Heart left ventricle (tissue), 16 donors: ENCODE measurements around the gene CFAP46. TPM values are rescaled to one million over a fixed set of nuclear protein-coding genes. Genes with fewer than 3 reads are reported as not detected.
"Not testable (repeated sequence)": the region's sequence is repeated elsewhere in the genome, so short reads cannot be mapped to it uniquely, and the experiment has no call there.

Experiments used
- ATAC-seq, 4 donors: fragments of 200-7000 bp; cut with Tn5 transposase; one replicate each; pipeline ENCODE4 v1.9.1; 2020 to 2022; ENCODE audit warnings: moderate library complexity in 4 of 4, mild to moderate bottlenecking in 3 of 4, moderate number of reproducible peaks in 1 of 4
- DNase-seq, 5 donors: peaks; one replicate each; pipeline ENCODE4 v3.0.0-alpha.2; 2020
- H3K27ac ChIP-seq, 12 donors: fragments of 200-600 bp; sonication (generic) in 4 of 12; one replicate each; pipeline versions ENCODE4 v1.5.0 to v1.8.0; 2016 to 2022; ENCODE audit warnings: mild to moderate bottlenecking in 2 of 12
- H3K27me3 ChIP-seq, 9 donors: fragments of 200-600 bp; sonication (generic) in 2 of 9; one replicate each; pipeline versions ENCODE4 v1.5.1 to v1.8.0; 2016 to 2022; ENCODE audit warnings: mild to moderate bottlenecking in 3 of 9
- H3K36me3 ChIP-seq, 9 donors: fragments of 200-600 bp; sonication (generic) in 2 of 9; one replicate each; pipeline versions ENCODE4 v1.5.0 to v1.8.0; 2018 to 2022; ENCODE audit warnings: mild to moderate bottlenecking in 2 of 9
- H3K4me1 ChIP-seq, 12 donors: fragments of 200-600 bp; sonication (generic) in 4 of 12; one replicate each; pipeline versions ENCODE4 v1.5.0 to v1.8.0; 2016 to 2022; ENCODE audit warnings: mild to moderate bottlenecking in 3 of 12
- H3K4me3 ChIP-seq, 12 donors: fragments of 200-600 bp; sonication (generic) in 4 of 12; one replicate each; pipeline versions ENCODE4 v1.5.0 to v1.8.0; 2017 to 2022; ENCODE audit warnings: mild to moderate bottlenecking in 9 of 12, moderate library complexity in 4 of 12
- H3K9me3 ChIP-seq, 12 donors: fragments of 200-600 bp; sonication (generic) in 4 of 12; one replicate each; pipeline versions ENCODE4 v1.5.0 to v1.8.0; 2016 to 2022; ENCODE audit warnings: mild to moderate bottlenecking in 1 of 12
- POLR2A ChIP-seq, 2 donors: fragments of 450-650 bp; IDR thresholded peaks; one replicate each; pipeline ENCODE4 v1.6.1; 2017; ENCODE audit warnings: antibody characterized with exemption in 2 of 2, mild to moderate bottlenecking in 2 of 2, moderate library complexity in 2 of 2
- WGBS, 4 donors: extraction: QIAGEN DNeasy Blood & Tissue Kit in 2 of 4; methylation state at CpG; one replicate each; pipeline versions ENCODE4 v1.1.5 to v1.1.7; 2013 to 2018; 5-methylcytosine and 5-hydroxymethylcytosine counted together
- intact Hi-C, 10 donors: fragments of 100-400 bp; cut with DNase I; formaldehyde crosslinking; loops; one replicate each; pipeline versions ENCODE4 v1.11.1 to v1.14.2; 2022
- polyA plus RNA-seq, 2 donors: library from polyadenylated mRNA; stranded (reverse); fragments of 200-250 nt; gene quantifications; one replicate each; pipeline ENCODE4 v1.2.3, GENCODE V29; 2013
- total RNA-seq, 9 donors: library from RNA; depleted of rRNA in 2 of 9; stranded (reverse); fragments of >200 nt in 2 of 9; fragmentation: NEBNext Ultra II Directional in 3 of 9; extraction: Animal tissue kit (Norgen Biotek cat#: 25700) in 3 of 9; gene quantifications; one replicate each; pipeline versions ENCODE4 v1.1.0 to v1.2.4, GENCODE V29; 2016 to 2023
- TF ChIP-seq, protein P1 (sequence below), 12 donors: fragments of 200-600 bp; sonication (generic) in 4 of 12; IDR thresholded peaks; one replicate each; pipeline versions ENCODE4 v1.5.0 to v1.8.0; 2018 to 2022; ENCODE audit warnings: antibody characterized with exemption in 12 of 12, mild to moderate bottlenecking in 5 of 12
- donor health status: ischemic (EF 13 %, LVEDD 7.1; RV severe dilation, severe dysfunction).
- donor health status: healthy with polysubstance abuse.
- donor health status: DM: no; HTN: yes; CAD: no.
- donor health status: DM: no; HTN: no; CAD: no.
- donor health status: ischemic (EF 25% LVEDD 6.9; RV normal size, moderate dysfunction).
- donor health status: ischemic (EF 25% LVEDD 5.7; RV mildly dilated, moderate dysfunction).
- donor health status: healthy.
- donor health status: DM: yes; HTN: yes; CAD: no.
- donor health status: ischemic (EF 35%, LVEDD 5.7; RV mildly dilated, moderate dysfunction).
- donor health status: nonischemic (EF 11% LVEDD 7.7; RV severe dilation, severe dysfunction).
- donor health status: DM: yes; HTN: yes; CAD: no.
- donor health status: PGD.
- donor health status: ischemic (EF 29% LVEDD 5.4; RV normal size, mild dysfunction).
- donor health status: nonischemic (EF 23%, LVEDD 6.1; RV moderate dilation, normal function).

The CFAP46 gene
- total and polyA plus RNA-seq, 11 donors, result 0.61 to 1.8 (median 0.95) TPM

DNA sequence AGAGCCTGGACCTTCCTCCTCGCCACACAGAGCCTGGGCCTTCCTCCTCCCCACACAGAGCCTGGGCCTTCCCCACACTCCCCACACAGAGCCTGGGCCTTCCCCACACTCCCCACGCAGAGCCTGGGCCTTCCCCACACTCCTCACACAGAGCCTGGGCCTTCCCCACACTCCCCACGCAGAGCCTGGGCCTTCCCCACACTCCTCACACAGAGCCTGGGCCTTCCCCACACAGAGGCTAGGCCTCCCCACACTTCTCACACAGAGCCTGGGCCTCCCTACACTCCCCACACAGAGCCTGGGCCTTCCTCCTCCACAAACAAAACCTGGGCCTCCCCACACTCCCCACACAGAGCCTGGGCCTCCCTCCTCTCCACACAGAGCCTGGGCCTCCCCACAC lies 11.7 kb downstream of the CFAP46 start:
- H3K4me3 ChIP-seq, H3K27me3 ChIP-seq, H3K4me1 ChIP-seq, DNase-seq, H3K27ac ChIP-seq, H3K36me3 ChIP-seq, ATAC-seq, intact Hi-C loops, H3K9me3 ChIP-seq: not testable (repeated sequence)
- 41 to 72% (median 71%) methylated on average over 1 to 2 of the region's 3 CpGs for WGBS, 4 donors

DNA sequence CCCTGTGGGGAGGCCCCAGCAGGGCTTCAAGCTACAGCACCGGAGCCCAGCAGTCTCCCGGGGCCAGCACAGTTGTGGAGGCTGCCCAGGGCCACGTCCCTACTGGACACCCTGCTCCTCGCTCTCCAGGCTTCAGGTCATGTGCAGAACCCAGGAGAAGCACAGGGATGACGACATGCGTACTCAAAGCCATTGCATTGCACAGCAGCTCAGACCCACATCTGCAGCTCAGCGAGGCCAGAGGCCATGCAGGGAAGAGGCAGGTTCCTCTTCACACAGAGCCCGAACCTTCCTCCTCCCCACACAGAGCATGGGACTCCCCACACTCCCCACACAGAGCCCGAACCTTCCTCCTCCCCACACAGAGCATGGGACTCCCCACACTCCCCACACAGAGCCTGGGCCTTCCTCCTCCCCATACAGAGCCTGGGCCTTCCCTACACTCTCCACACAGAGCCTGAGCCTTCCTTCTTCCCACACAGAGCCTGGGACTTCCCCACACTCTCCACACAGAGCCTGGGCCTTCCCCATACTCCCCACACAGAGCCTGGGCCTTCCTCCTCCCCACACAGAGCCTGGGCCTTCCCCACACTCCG lies 12.3 kb downstream of the CFAP46 start:
- ATAC-seq, result no peak
- Histone ChIP-seq H3K4me3 (no peak overlapping the region), H3K4me1 (no peaks in the 10 kb centered on the region), H3K9me3 (no peaks in the 10 kb centered on the region), H3K27me3 (no peaks in the 10 kb centered on the region), H3K27ac (no peak overlapping the region), H3K36me3 (no peaks in the 10 kb centered on the region)
- intact Hi-C loops, result no loop called here
- no peak for TF ChIP-seq POLR2A (IDR thresholded peaks at IDR 0.05)
- TF ChIP-seq, protein P1, sequence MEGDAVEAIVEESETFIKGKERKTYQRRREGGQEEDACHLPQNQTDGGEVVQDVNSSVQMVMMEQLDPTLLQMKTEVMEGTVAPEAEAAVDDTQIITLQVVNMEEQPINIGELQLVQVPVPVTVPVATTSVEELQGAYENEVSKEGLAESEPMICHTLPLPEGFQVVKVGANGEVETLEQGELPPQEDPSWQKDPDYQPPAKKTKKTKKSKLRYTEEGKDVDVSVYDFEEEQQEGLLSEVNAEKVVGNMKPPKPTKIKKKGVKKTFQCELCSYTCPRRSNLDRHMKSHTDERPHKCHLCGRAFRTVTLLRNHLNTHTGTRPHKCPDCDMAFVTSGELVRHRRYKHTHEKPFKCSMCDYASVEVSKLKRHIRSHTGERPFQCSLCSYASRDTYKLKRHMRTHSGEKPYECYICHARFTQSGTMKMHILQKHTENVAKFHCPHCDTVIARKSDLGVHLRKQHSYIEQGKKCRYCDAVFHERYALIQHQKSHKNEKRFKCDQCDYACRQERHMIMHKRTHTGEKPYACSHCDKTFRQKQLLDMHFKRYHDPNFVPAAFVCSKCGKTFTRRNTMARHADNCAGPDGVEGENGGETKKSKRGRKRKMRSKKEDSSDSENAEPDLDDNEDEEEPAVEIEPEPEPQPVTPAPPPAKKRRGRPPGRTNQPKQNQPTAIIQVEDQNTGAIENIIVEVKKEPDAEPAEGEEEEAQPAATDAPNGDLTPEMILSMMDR (IDR thresholded peaks at IDR 0.05), result no peak
- 80 to 88% (median 82%) methylated on average over 10 of the region's 10 CpGs for WGBS, 4 donors
- peak in 1 of 5 donors; percentile 59 for DNase-seq

DNA sequence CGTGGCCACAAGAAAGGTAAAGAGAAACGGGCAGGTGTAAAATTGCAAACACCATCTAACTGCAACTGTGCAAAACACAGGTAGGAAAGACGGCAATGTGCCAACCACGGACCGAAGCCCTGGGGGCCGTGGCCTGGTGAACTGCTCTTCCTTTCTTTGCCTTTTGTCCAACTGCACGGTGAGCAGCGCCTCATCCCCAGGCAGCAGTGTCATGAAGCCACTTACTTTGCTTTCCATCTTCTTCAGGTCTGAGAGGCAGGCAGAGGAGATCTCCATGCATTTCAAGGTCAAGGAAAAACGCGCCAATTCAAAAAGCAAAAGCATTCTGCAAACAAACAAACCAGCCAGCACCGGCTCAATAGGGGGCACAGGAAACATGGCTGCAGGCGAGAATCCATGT lies 12.9 kb downstream of the CFAP46 start:
- 81 to 88% (median 85%) methylated on average over 12 of the region's 12 CpGs for WGBS, 4 donors
- intact Hi-C loops, result no loop called here
- ATAC-seq, result no peak
- Histone ChIP-seq H3K4me3 (no peak overlapping the region), H3K27ac (no peak overlapping the region), H3K36me3 (no peaks in the 10 kb centered on the region), H3K9me3 (no peaks in the 10 kb centered on the region), H3K27me3 (no peaks in the 10 kb centered on the region), H3K4me1 (no peaks in the 10 kb centered on the region)
- peak in 1 of 5 donors; percentile 39 for DNase-seq
- TF ChIP-seq POLR2A (IDR thresholded peaks at IDR 0.05), result no peak
- TF ChIP-seq, protein P1 (IDR thresholded peaks at IDR 0.05), result no peak

DNA sequence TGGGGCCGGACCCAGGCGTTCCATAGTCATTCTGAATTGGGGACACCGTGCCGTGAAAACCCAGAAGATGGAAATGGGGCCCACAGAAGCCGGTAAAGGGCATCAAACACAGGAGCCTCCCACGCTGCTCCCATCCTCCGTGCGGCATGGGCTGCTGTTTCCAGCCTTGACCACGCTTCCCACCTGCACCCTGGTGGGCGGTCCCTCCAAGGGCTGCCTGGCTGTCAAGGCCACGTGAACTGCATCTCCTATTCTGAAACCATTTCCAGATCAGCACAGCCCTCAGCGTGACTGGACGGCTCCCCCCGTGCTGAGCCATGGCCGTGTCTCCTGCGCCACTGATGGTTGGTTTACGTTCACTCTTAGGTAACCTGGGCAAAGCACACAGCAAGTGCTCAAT lies 14.1 kb downstream of the CFAP46 start:
- intact Hi-C loops, result no loop called here
- ATAC-seq (no peak), DNase-seq (no peak)
- H3K4me3 ChIP-seq, result no peak overlapping the region
- H3K27ac ChIP-seq, result no peak overlapping the region
- no peak for TF ChIP-seq POLR2A (IDR thresholded peaks at IDR 0.05)
- TF ChIP-seq, protein P1 (IDR thresholded peaks at IDR 0.05), result no peak
- no peaks in the 10 kb centered on the region for H3K27me3 ChIP-seq
- H3K36me3 ChIP-seq, result no peaks in the 10 kb centered on the region
- no peaks in the 10 kb centered on the region for H3K4me1 ChIP-seq
- 87 to 94% (median 93%) methylated on average over 16 to 17 of the region's 17 CpGs for WGBS, 4 donors
- H3K9me3 ChIP-seq, result no peaks in the 10 kb centered on the region

DNA sequence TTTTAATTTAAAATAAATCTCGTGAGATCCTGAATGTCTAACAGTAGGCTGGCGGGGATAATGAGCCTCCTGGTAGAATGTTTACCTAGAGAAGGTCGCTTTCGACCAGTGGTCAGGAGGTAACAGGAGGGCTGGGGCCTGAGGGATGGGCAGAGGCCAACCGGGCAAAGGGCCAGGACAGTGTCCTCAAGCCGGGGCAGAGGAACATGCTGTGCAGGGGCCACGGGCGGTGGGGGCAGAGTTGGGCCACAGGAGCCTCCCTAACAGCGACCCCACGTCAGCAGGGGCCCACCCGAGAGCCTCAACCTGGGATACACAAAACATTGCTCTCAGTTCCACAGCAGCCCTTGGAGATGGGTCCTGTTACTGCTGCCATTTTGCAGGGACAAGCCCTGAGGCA lies 14.5 kb downstream of the CFAP46 start:
- Histone ChIP-seq H3K9me3 (no peaks in the 10 kb centered on the region), H3K27ac (no peak overlapping the region), H3K36me3 (no peaks in the 10 kb centered on the region), H3K27me3 (peaks cover 0 to 2% (median 0%) of the 10 kb centered on the region in 9 donors), H3K4me3 (no peak overlapping the region), H3K4me1 (no peaks in the 10 kb centered on the region)
- no peak for TF ChIP-seq POLR2A (IDR thresholded peaks at IDR 0.05)
- TF ChIP-seq, protein P1 (IDR thresholded peaks at IDR 0.05), result no peak
- ATAC-seq, result peak; percentile 38 to 69 (median 58)
- WGBS, 4 donors, result 73 to 81% (median 75%) methylated on average over 11 of the region's 11 CpGs
- DNase-seq, result peak in 1 of 5 donors; percentile 67
- intact Hi-C loops, result no loop called here
